Thyroid gland (tissue), 4 donors: ENCODE data around the gene CANT1. TPM values are rescaled to one million over a fixed set of nuclear protein-coding genes. Genes with fewer than 3 reads are reported as not detected.
A peak's percentile ranks its signal among the peaks of the same experiment; 100 is the strongest.

Experiments
- DNase-seq, 2 donors: peaks; one replicate each; pipeline ENCODE4 v3.0.0-alpha.2; 2019
- H3K27ac ChIP-seq, 3 donors: fragments of 200-600 bp; sonication (generic); 1 replicate in 2 of 3; 2 replicates in 1 of 3; pipeline ENCODE4 v1.5.1; 2016 to 2019; ENCODE audit warnings: mild to moderate bottlenecking in 1 of 3, moderate library complexity in 1 of 3
- H3K27me3 ChIP-seq: fragments of 200-600 bp; sonication (generic); one replicate; pipeline ENCODE4 v1.5.1; 2019
- H3K36me3 ChIP-seq, 2 donors: fragments of 200-600 bp; sonication (generic); one replicate each; pipeline ENCODE4 v1.5.1; 2016 to 2019
- H3K4me1 ChIP-seq, 2 donors: fragments of 200-600 bp; sonication (generic); one replicate each; pipeline ENCODE4 v1.5.1; 2017 to 2019
- H3K4me3 ChIP-seq, 3 donors: fragments of 200-600 bp; sonication (generic); replicated peaks in 1 of 3; 1 replicate in 2 of 3; 2 replicates in 1 of 3; pipeline ENCODE4 v1.5.1; 2016; ENCODE audit warnings: mild to moderate bottlenecking in 1 of 3
- H3K9me3 ChIP-seq: fragments of 200-600 bp; sonication (generic); one replicate; pipeline ENCODE4 v1.5.1; 2017
- POLR2A ChIP-seq, 2 donors: fragments of 450-650 bp; IDR thresholded peaks; one replicate each; pipeline ENCODE4 v1.6.1; 2017; ENCODE audit warnings: antibody characterized with exemption in 2 of 2, mild to moderate bottlenecking in 2 of 2, moderate library complexity in 1 of 2
- WGBS, 2 donors: methylation state at CpG; one replicate each; pipeline ENCODE4 v1.1.5; 2017; 5-methylcytosine and 5-hydroxymethylcytosine counted together
- intact Hi-C: fragments of 100-400 bp; cut with DNase I; formaldehyde crosslinking; loops from one replicate; pipeline ENCODE4 v1.15.1; 2023
- total RNA-seq, 4 donors: library from RNA; depleted of rRNA; stranded (reverse); fragments of >200 nt; gene quantifications; one replicate each; pipeline ENCODE4 v1.2.3, GENCODE V29; 2016
- TF ChIP-seq, protein P1 (sequence below), 6 experiments: fragments of 200-600 bp in 3 of 6; fragments of 450-650 bp in 3 of 6; sonication (generic) in 3 of 6; IDR thresholded peaks; one replicate each; pipeline ENCODE4 v1.5.1; 2016 to 2019; ENCODE audit warnings: antibody characterized with exemption in 6 of 6, mild to moderate bottlenecking in 2 of 6, inconsistent platforms in 1 of 6, moderate library complexity in 1 of 6

Gene CANT1
- total RNA-seq, 4 donors from 2014 or later: 21.2 to 37.1 (median 27.3) TPM

DNA sequence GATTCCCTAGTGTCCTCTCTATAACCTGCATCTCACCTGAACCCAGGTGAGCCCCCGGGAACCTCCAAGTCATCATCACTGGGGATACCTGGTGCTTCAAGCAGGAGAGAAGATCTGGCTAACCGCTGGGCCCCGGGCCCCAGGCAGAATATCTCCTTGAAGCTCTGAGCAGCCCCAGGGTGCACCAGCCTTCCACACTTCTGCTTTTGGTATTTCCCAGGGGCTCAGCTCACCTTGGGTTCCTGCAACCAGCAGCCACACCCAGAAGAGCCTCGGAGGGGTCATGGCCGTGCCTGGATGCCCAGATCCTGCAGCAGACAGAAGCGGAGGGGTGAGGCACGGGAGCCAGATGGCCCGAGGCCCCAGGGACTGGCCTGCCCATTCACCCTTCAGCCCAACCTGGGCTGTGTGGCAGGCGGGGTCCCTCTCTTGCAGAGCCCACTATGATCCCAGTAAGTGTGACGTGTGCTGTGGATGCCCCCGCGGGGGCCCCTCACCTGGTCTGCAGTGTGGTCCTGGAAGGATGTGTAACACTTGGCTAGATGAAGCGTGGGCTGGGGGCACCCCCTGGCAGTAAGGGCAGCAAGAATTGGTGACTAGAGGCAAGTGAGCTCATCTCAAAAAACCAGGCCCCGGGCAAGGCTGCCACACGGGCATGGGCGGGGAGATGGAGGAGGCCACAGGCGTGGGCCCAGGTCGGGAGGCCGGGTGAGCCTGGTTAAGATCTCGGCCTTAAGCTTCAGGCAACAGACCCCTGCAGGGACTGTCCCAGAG lies 32.5 kb downstream of the CANT1 start:
- Histone ChIP-seq H3K4me1 (peaks cover 47 to 60% of the 10 kb centered on the region in 2 donors), H3K27me3 (no peaks in the 10 kb centered on the region), H3K9me3 (no peaks in the 10 kb centered on the region), H3K36me3 (no peaks in the 10 kb centered on the region), H3K4me3 (no peak overlapping the region), H3K27ac (peak overlapping the region in 2 of 3 donors; percentile 75 to 80)
- no peak for DNase-seq
- no peak for TF ChIP-seq POLR2A (IDR thresholded peaks at IDR 0.05)
- TF ChIP-seq, protein P1, sequence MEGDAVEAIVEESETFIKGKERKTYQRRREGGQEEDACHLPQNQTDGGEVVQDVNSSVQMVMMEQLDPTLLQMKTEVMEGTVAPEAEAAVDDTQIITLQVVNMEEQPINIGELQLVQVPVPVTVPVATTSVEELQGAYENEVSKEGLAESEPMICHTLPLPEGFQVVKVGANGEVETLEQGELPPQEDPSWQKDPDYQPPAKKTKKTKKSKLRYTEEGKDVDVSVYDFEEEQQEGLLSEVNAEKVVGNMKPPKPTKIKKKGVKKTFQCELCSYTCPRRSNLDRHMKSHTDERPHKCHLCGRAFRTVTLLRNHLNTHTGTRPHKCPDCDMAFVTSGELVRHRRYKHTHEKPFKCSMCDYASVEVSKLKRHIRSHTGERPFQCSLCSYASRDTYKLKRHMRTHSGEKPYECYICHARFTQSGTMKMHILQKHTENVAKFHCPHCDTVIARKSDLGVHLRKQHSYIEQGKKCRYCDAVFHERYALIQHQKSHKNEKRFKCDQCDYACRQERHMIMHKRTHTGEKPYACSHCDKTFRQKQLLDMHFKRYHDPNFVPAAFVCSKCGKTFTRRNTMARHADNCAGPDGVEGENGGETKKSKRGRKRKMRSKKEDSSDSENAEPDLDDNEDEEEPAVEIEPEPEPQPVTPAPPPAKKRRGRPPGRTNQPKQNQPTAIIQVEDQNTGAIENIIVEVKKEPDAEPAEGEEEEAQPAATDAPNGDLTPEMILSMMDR (IDR thresholded peaks at IDR 0.05): no peak
- intact Hi-C loops: no loop called here
- WGBS, 2 donors: 81 to 88% methylated on average over 12 to 18 of the region's 20 CpGs

DNA sequence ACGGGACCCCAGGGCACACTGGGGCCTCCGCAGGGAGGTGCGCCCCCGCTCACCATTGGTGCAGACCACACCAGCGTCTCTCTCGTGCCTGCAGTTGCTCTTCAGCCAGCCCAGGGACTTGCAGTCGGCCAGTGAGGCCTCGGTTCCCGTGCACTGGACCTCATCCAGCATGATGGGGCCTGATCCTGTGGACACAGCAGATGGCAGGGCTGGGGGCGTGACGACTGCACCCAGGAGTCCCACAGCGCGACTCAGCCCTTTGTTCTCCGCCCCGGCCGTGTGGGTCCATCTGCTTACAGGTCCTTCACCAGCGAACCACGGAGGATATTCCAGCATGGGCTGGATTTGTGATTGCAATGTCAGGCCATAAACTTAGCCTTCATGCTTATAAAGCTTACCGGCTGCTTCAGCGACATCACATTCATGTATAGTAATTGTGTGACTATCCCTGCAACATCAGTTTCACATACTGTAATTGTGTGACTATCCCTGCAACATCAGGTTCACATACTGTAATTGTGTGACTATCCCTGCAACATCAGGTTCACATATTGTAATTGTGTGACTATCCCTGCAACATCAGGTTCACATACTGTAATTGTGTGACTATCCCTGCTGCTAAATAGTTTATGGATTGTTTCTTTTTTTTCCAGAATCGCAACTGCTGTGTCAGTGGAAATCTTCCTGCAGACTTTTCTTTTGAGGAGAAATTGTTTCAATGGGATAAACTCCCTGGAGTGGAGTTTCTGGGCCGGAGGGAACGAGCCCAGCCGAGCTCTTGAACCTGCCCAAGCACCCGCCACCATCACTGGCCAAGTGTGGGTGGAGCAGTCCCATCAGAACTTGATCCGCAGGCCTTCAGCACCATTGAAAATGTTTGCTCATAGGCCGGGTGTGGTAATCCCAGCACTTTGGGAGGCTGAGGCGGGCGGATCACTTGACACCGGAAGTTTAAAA lies 34.7 kb downstream of the CANT1 start:
- H3K9me3 ChIP-seq: no peaks in the 10 kb centered on the region
- peak; percentile 81 to 82 for DNase-seq
- peak overlapping the region; percentile 75 to 80 (median 80) for H3K27ac ChIP-seq
- intact Hi-C loops: loop anchor here (5.0 kb wide), 1 partner anchor 53 kb away; no protein-coding TSS in a partner anchor
- no peaks in the 10 kb centered on the region for H3K27me3 ChIP-seq
- TF ChIP-seq, protein P1 (IDR thresholded peaks at IDR 0.05): no peak
- no peak for TF ChIP-seq POLR2A (IDR thresholded peaks at IDR 0.05)
- no peak overlapping the region for H3K4me3 ChIP-seq
- WGBS, 2 donors: 42 to 51% methylated on average over 23 to 29 of the region's 30 CpGs
- H3K4me1 ChIP-seq: peaks cover 54 to 68% of the 10 kb centered on the region in 2 donors
- H3K36me3 ChIP-seq: no peaks in the 10 kb centered on the region

DNA sequence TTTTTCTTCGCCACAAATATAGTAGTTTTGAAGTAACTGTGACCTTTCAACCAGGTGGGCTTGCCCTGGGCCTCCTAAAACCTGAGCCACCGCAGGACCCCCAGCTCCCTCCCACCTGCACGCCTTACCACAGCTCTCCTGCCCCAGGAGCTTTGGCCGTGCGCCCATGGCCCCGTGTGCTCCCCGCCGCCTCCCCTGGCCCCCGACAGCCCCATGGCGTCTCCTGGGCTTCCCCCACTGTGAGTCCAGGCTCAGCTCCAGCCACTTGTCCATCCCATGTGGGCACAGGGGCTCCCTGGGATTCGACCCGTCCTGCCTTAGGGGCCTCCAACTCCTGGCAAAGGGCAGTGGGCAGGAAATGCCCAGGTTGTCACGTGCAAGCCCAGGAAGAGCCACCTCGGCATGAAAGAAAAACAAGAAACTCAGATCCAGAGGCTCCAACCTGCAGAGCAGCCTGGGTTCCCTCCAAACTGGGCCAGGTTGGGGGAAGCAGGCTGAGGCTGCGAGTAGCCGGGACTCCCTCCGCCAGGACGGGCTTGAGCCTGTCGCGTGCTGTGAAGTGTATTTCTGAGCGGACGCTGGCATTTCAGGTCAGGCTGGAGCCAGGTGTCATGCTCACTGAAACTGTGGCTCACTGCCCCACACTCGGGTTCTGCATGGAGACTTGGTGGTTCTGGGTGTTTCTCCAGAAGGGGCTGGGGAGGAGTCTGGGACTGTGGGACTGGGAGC lies 35.6 kb downstream of the CANT1 start:
- peaks cover 46 to 58% of the 10 kb centered on the region in 2 donors for H3K4me1 ChIP-seq
- TF ChIP-seq, protein P1 (IDR thresholded peaks at IDR 0.05): no peak
- TF ChIP-seq POLR2A (IDR thresholded peaks at IDR 0.05): no peak
- H3K36me3 ChIP-seq: no peaks in the 10 kb centered on the region
- no peaks in the 10 kb centered on the region for H3K9me3 ChIP-seq
- intact Hi-C loops: loop anchor here (5.0 kb wide), 1 partner anchor 52 kb away; no protein-coding TSS in a partner anchor
- peak; percentile 51 to 66 for DNase-seq
- 53 to 59% methylated on average over 20 of the region's 23 CpGs for WGBS, 2 donors
- no peak overlapping the region for H3K4me3 ChIP-seq
- peak overlapping the region in 2 of 3 donors; percentile 47 to 74 for H3K27ac ChIP-seq
- H3K27me3 ChIP-seq: no peaks in the 10 kb centered on the region

DNA sequence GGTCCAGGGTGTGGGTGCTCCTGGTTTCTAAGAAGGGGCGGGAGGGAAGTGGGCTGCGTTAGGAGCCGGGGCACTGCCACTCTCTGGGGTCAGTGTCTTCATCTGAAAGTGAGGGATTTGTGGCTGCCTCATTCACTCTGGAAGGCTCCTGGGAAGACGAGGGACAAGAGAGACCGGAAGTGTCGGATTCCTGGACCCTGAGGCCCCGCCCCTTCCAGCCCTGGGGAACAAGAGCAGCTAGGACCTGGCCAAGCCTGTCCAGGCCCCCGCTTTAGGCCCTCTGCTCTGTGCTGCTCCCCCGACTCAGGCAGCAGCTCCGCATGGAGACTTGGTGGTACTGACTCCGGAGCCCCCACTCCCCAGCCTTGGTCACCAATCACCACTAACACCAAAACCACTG lies 36.4 kb downstream of the CANT1 start:
- no peaks in the 10 kb centered on the region for H3K27me3 ChIP-seq
- H3K4me1 ChIP-seq: peaks cover 38 to 50% of the 10 kb centered on the region in 2 donors
- no peak for TF ChIP-seq POLR2A (IDR thresholded peaks at IDR 0.05)
- TF ChIP-seq, protein P1 (IDR thresholded peaks at IDR 0.05): no peak
- intact Hi-C loops: loop anchor here (5.0 kb wide), 1 partner anchor 51 kb away; no protein-coding TSS in a partner anchor
- H3K27ac ChIP-seq: peak overlapping the region in 1 of 3 donors; percentile 74
- 87 to 94% methylated on average over 8 to 11 of the region's 11 CpGs for WGBS, 2 donors
- DNase-seq: no peak
- no peaks in the 10 kb centered on the region for H3K9me3 ChIP-seq
- H3K4me3 ChIP-seq: no peak overlapping the region
- H3K36me3 ChIP-seq: no peaks in the 10 kb centered on the region
